CD1c-positive myeloid dendritic cell (primary cell): ENCODE measurements around the gene L3MBTL4.
"Not testable (repeated sequence)": the region's sequence is repeated elsewhere in the genome, so short reads cannot be mapped to it uniquely, and the experiment has no call there.

Source experiments
- DNase-seq: peaks from one replicate; pipeline ENCODE4 v3.0.0-alpha.2; 2016; ENCODE audit errors: extremely low spot score

Gene L3MBTL4

GRCh38 chr18:6199777-6200176, 214.9 kb downstream of the L3MBTL4 start:
- DNase-seq: no peak

DNA sequence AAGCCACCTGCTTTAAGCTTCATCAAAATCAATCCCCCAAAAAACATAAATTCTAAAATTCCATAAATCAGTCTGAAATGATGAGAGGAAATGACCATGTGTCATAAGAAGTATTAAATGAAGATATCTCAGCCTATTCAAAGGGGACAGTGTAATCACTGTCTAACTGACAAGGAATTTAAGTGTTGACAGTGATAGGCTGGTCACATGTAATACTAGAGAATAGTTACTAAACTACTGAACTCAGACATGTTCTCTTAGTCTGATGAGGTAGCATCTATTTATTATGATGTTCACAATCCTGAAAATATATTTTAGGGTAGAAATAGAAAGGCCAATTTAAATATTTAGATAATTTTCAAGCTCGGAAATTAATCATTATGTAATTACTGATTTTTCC, 216.1 kb downstream of the L3MBTL4 start:
- no peak for DNase-seq

GRCh38 chr18:6194640-6195039, 220.1 kb downstream of the L3MBTL4 start:
- no peak for DNase-seq

- not testable (repeated sequence) for DNase-seq
Measured at GRCh38 chr18:6185782-6186181, 228.9 kb downstream of the L3MBTL4 start.

- DNase-seq: no peak
Measured at GRCh38 chr18:6174983-6175745, 239.5 kb downstream of the L3MBTL4 start.

DNA sequence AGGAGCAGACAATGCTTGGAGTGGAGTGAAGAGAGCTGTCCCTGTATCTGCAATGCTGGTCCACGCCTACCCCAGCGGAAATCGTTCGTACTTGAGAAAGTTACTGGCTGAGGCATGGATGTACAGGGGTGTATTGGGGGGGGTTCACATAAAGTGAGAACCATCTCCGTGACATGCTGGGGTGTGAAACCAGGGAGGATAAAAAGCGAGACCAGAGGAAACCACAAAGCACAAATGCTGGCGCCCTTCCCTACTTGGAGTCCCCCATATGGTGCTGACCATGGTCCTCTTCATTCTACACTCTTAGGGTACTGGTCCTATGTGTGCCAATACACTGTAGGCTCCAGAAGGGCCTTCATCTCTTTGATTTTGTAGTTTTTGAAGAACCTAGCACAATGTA, 244.1 kb downstream of the L3MBTL4 start:
- no peak for DNase-seq

DNA sequence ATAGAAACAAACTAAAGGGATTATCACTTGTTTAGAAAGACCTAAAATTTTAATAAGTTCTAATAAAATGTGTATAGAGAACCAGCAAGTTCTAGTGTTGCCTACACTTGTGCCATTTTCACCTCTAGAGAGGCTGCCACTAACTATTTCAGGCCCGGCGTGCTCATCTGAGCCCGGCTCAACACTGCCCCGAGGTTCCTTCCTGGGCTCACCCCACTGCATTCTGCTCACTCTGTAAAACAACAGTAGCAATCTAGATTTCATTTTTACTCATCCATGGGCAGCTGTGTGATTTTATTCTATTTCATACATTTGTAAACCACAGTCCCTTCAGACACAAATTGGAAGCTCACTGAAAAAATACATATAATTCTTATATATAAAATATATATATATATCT, 253.2 kb downstream of the L3MBTL4 start:
- DNase-seq: no peak

GRCh38 chr18:6159426-6159825, 255.3 kb downstream of the L3MBTL4 start:
- DNase-seq: no peak

DNA sequence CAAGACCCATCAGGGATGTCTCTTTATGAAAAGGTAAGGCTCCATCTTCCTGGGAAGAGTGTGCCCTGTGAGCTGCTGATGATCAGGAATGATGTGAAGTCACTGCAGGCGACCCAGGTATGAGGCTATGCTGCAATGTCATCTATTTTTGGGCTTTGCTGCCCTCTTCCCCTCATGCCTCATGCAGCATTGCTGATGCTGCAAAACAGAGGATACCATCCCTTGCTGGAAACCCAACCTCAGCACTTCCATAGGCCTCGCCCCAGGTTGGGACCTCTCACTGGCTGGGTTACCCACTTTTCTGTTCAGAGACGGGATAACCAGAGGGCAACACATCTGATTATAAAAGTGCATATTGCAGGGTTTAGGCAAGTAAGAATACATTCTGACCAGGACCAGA, 255.8 kb downstream of the L3MBTL4 start:
- no peak for DNase-seq

- no peak for DNase-seq
Measured at GRCh38 chr18:6156446-6156845, 258.3 kb downstream of the L3MBTL4 start.

DNA sequence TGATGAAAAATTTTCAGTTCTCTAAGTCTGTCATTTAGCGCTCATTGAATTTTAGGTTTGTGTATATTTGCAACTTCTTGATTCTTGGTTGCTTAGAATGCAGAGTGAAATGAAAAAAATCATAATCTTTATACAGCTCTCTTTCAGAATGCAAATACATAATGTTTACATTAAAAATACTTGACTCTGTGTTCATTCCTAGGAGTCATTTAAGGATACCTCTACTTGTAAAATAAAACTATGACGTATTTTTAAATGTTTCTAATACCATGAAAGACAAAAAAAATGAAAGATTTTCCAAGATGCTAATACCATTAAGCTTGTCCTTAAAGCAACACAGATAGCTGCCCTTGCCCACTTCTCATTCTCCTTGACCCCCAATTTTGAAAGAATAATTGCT, 259.0 kb downstream of the L3MBTL4 start:
- DNase-seq: no peak

- no peak for DNase-seq
Measured at GRCh38 chr18:6150430-6150829, 264.3 kb downstream of the L3MBTL4 start.

DNA sequence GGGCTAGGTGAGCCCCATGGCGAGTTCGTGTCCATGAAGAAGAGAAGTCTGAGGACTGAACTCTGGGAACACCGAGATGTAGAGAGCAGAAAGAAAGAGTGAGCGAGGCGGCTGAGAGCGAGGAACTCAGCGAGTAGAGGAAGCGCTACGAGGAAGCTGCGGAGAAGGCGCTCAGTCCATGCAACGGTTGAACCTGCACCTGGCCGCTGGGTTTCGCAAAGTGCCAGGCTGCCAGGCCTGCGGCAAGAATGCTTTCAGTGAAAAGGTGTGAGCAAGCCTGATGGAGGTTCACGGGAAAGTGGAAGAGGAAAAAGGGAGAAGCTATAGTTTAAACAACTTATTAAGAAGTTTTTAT, 268.4 kb downstream of the L3MBTL4 start:
- DNase-seq: no peak

DNA sequence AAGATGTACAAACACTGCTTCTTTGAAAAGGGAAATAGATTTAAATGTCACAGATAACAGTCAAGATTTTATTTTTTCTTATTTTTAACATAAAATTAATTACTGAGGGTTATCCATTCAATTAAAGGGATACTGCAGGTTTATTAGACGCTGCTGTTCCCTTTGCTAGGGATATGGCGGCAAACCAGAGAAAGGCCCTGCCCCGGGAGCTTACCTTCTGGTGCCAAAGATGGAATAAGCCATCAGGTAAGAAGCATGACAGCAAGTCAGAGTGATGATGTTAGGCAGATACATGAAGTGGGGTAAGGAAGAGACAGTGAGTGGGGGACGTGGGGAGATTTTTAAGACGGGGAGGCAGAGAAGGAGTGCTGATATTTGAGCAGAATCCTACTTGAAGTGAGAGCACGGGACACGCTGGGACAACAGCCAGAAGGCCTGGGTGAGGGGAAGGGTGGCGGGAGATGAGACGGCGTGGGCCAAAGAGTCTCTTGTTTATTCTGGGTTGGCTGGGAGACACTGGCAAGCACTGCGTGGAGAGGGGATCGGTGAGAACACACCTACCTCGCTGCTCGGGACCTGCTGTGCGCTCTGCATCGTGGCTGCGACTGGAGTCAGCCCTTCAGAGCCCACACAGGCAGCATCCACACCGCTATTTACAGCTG, 268.9 kb downstream of the L3MBTL4 start:
- no peak for DNase-seq

- no peak for DNase-seq
Measured at GRCh38 chr18:6139007-6139406, 275.7 kb downstream of the L3MBTL4 start.

GRCh38 chr18:6135901-6136300, 278.8 kb downstream of the L3MBTL4 start:
- not testable (repeated sequence) for DNase-seq

DNA sequence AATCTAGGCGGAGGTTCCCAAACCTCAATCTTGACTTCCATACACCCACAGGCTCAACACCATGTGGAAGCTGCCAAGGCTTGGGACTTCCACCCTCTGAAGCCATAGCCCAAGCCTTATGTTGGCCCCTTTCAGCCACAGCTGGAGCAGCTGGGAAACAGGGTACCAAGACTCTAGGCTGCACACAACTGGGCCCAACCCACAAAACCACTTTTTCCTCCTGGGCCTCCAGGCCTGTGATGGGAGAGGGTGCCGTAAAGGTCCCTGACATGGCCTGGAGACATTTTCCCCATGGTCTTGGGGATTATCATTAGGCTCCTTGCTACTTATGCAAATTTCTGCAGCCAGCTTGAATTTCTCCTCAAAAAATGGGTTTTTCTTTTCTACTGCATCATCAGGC, 279.7 kb downstream of the L3MBTL4 start:
- not testable (repeated sequence) for DNase-seq

DNA sequence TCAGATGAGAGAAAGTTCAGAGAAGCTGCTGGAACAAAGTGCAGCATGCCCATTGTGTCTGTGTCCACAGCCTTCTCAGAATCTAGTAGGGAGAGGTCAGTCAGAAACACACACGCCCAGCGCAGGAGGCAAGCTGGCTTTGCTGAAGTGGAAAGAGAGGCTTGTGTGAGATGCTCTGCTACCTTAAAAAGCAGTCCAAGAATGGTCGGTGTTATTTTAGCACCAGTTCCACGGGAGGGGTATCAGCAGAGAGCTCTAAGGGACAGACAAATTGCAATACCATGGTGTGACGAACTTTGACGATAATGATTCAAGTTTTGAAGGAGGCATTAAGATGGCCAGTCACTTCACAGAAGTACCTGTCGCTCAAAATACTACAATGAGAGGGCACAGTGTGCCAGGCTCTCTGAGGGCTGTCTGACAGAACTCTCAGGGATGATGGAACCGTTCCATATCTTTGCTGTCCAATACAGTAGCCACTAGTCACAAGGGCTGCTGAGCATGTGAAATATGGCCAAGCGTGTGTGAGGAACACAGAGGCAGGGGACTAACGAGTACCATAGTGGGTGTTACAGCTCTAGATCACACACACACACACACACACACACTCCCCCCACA, 281.9 kb downstream of the L3MBTL4 start:
- no peak for DNase-seq

DNA sequence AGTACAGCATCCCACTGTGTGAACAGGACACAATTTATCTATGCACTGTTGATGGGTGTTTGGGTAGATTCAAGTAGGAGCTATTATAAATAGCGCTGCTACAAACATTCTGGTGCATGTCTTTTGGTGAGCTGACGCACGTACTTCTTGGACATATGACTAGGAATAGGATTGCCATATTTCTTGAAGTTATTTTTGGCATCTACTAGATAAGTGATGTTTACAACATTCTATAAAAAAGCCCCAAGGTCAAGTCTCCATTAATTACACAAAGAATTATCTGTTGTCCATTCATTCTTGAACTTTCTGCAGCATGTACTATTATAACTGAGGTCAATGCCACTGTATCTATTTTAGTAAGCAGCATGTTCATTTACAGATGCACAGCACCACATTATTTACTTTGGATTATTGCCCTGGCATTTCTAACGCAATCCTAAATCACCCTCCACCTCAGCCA, 293.9 kb downstream of the L3MBTL4 start:
- DNase-seq: no peak

GRCh38 chr18:6119761-6120160, 294.9 kb downstream of the L3MBTL4 start:
- DNase-seq: no peak

GRCh38 chr18:6118080-6118479, 296.6 kb downstream of the L3MBTL4 start:
- DNase-seq: no peak

GRCh38 chr18:6115710-6116109, 299.0 kb downstream of the L3MBTL4 start:
- no peak for DNase-seq

GRCh38 chr18:6113650-6114049, 301.1 kb downstream of the L3MBTL4 start:
- no peak for DNase-seq
